Measurements from ENCODE around the gene BAHCC1.

Gene BAHCC1

DNA sequence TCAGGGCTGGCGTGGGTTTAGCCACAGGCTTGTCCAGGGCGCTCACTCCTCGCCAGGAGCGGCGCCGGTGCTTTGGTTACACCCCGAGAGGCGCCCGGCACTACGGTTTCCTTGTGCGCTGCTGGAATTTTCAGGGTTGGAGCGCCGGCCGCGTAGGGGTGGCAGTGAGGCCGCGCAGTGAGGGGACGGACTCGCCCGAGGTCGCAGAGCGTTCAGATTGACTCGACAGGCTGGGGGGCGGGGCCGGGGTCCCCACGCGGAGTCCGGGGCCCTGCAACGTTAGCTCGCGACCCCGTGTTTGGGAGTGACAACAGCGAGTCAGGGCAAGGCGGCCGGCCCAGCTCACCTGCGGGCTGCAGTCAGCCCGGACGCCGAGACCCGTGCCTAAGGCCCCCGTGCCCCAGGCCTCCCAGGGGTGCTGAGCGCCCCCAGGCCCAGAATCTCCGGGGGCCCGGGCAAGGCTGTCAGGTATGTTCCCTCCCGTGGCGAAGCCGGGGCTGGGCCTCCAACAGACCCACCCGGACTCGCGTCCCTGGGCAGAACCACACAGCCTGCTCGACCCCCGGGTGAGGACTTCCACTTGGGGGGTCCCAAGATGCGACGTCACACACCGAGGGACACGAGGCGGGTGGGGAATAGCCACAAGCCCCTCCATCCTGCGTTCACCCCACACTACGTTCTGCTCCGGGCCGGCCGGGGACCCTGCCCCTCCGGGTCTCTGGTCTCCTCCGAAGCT is 118.7 kb downstream of the BAHCC1 start (continued):
- TF ChIP-seq, protein P1, sequence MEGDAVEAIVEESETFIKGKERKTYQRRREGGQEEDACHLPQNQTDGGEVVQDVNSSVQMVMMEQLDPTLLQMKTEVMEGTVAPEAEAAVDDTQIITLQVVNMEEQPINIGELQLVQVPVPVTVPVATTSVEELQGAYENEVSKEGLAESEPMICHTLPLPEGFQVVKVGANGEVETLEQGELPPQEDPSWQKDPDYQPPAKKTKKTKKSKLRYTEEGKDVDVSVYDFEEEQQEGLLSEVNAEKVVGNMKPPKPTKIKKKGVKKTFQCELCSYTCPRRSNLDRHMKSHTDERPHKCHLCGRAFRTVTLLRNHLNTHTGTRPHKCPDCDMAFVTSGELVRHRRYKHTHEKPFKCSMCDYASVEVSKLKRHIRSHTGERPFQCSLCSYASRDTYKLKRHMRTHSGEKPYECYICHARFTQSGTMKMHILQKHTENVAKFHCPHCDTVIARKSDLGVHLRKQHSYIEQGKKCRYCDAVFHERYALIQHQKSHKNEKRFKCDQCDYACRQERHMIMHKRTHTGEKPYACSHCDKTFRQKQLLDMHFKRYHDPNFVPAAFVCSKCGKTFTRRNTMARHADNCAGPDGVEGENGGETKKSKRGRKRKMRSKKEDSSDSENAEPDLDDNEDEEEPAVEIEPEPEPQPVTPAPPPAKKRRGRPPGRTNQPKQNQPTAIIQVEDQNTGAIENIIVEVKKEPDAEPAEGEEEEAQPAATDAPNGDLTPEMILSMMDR (tag by site-specific recombination; IDR thresholded peaks at IDR 0.05) = peak; percentile 46
- TF ChIP-seq KLF7 (tag by site-specific recombination; IDR thresholded peaks at IDR 0.05; ENCODE audit: borderline replicate concordance) (no peak; the same call in none of the 2 replicates), ZNF157 (tag by site-specific recombination; IDR thresholded peaks at IDR 0.05) (no peak), ZNF37A (tag by site-specific recombination; IDR thresholded peaks at IDR 0.05) (no peak), ZNF48 (tag by site-specific recombination; IDR thresholded peaks at IDR 0.05) (no peak), ZEB2 (tag by site-specific recombination; IDR thresholded peaks at IDR 0.05) (peak; percentile 85), GFI1B (tag by site-specific recombination; IDR thresholded peaks at IDR 0.05) (no peak), KLF8 (tag by site-specific recombination; IDR thresholded peaks at IDR 0.05) (0 out of 2 replicates have a peak, but pooled peaks have one; percentile 34), ZNF677 (tag by site-specific recombination; IDR thresholded peaks at IDR 0.05) (no peak), ZNF302 (tag by site-specific recombination; IDR thresholded peaks at IDR 0.05; ENCODE audit: low read depth) (no peak), ZNF423 (tag by site-specific recombination; IDR thresholded peaks at IDR 0.05) (peak; percentile 95), ZFP3 (tag by site-specific recombination; IDR thresholded peaks at IDR 0.05; ENCODE audit: low read depth) (no peak), ZNF747 (tag by site-specific recombination; IDR thresholded peaks at IDR 0.05) (no peak), ZNF791 (tag by site-specific recombination; IDR thresholded peaks at IDR 0.05) (no peak), ZBTB7A (tag by site-specific recombination; IDR thresholded peaks at IDR 0.05; ENCODE audit: low read depth) (peak; percentile 88), ZNF324 (tag by site-specific recombination; IDR thresholded peaks at IDR 0.05) (no peak), ZNF610 (tag by site-specific recombination; IDR thresholded peaks at IDR 0.05; ENCODE audit: borderline replicate concordance) (peak; percentile 73; the same call in 1 of the 2 replicates), GLI2 (tag by site-specific recombination; IDR thresholded peaks at IDR 0.05; ENCODE audit: borderline replicate concordance, low read depth) (no peak), ZNF510 (tag by site-specific recombination; IDR thresholded peaks at IDR 0.05; ENCODE audit: insufficient replicate concordance) (no peak)
- TF ChIP-seq, protein P2, sequence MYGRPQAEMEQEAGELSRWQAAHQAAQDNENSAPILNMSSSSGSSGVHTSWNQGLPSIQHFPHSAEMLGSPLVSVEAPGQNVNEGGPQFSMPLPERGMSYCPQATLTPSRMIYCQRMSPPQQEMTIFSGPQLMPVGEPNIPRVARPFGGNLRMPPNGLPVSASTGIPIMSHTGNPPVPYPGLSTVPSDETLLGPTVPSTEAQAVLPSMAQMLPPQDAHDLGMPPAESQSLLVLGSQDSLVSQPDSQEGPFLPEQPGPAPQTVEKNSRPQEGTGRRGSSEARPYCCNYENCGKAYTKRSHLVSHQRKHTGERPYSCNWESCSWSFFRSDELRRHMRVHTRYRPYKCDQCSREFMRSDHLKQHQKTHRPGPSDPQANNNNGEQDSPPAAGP (tag by site-specific recombination; IDR thresholded peaks at IDR 0.05) = peak; percentile 42; the same call in 1 of the 2 replicates
- TF ChIP-seq, protein P3, sequence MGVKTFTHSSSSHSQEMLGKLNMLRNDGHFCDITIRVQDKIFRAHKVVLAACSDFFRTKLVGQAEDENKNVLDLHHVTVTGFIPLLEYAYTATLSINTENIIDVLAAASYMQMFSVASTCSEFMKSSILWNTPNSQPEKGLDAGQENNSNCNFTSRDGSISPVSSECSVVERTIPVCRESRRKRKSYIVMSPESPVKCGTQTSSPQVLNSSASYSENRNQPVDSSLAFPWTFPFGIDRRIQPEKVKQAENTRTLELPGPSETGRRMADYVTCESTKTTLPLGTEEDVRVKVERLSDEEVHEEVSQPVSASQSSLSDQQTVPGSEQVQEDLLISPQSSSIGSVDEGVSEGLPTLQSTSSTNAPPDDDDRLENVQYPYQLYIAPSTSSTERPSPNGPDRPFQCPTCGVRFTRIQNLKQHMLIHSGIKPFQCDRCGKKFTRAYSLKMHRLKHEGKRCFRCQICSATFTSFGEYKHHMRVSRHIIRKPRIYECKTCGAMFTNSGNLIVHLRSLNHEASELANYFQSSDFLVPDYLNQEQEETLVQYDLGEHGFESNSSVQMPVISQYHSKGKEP (tag by site-specific recombination; IDR thresholded peaks at IDR 0.05) = no peak

DNA sequence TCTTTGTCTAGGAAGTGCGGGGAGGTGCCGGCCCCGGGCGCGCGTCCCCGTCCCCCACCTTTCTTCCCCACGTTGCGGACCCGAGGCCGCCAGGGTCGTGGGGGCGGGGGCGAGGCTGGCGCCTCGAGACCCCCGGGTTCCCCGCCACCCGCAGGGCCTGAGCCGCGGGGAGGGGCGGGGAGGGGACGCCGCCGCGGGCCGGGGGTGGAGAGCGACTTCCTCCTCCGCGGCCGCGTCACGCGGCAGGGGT is 119.2 kb downstream of the BAHCC1 start:
- Histone ChIP-seq H3K27ac (ENCODE audit: extremely low read depth, low read depth, low read length) (peak overlapping the region; percentile 100), H3K4me1 (ENCODE audit: control insufficient read depth, insufficient read depth, low read length) (peaks cover 16% of the 10 kb centered on the region)

More for the DNA sequence above, 119.2 kb downstream of the BAHCC1 start:
- TF ChIP-seq ZNF223 (tag by site-specific recombination; IDR thresholded peaks at IDR 0.05) (0 out of 2 replicates have a peak, but pooled peaks have one; percentile 22), ZNF629 (tag by site-specific recombination; IDR thresholded peaks at IDR 0.05) (0 out of 2 replicates have a peak, but pooled peaks have one; percentile 10), ZNF138 (tag by site-specific recombination; IDR thresholded peaks at IDR 0.05; ENCODE audit: borderline replicate concordance) (no peak), GLIS1 (tag by site-specific recombination; IDR thresholded peaks at IDR 0.05) (peak; percentile 51), ZNF184 (tag by site-specific recombination; IDR thresholded peaks at IDR 0.05) (no peak), ZNF658 (tag by site-specific recombination; IDR thresholded peaks at IDR 0.05) (no peak)
- TF ChIP-seq, protein P4, sequence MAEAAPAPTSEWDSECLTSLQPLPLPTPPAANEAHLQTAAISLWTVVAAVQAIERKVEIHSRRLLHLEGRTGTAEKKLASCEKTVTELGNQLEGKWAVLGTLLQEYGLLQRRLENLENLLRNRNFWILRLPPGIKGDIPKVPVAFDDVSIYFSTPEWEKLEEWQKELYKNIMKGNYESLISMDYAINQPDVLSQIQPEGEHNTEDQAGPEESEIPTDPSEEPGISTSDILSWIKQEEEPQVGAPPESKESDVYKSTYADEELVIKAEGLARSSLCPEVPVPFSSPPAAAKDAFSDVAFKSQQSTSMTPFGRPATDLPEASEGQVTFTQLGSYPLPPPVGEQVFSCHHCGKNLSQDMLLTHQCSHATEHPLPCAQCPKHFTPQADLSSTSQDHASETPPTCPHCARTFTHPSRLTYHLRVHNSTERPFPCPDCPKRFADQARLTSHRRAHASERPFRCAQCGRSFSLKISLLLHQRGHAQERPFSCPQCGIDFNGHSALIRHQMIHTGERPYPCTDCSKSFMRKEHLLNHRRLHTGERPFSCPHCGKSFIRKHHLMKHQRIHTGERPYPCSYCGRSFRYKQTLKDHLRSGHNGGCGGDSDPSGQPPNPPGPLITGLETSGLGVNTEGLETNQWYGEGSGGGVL (tag by site-specific recombination; IDR thresholded peaks at IDR 0.05) = peak; percentile 35; the same call in 1 of the 2 replicates
- TF ChIP-seq, protein P5, sequence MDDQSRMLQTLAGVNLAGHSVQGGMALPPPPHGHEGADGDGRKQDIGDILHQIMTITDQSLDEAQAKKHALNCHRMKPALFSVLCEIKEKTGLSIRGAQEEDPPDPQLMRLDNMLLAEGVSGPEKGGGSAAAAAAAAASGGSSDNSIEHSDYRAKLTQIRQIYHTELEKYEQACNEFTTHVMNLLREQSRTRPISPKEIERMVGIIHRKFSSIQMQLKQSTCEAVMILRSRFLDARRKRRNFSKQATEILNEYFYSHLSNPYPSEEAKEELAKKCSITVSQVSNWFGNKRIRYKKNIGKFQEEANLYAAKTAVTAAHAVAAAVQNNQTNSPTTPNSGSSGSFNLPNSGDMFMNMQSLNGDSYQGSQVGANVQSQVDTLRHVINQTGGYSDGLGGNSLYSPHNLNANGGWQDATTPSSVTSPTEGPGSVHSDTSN (CRISPR knock-in tag; IDR thresholded peaks at IDR 0.05) = no peak
- POLR2A ChIA-PET = interaction anchor here (0.6 to 9.9 kb wide), 8 partner anchors 37 to 185 kb away, joined by 3 to 85 read pairs (median 4); partner anchors contain the start of genes ARL16, BAHCC1, CCDC137 and FAAP100
- Histone ChIP-seq H3K4me3 (ENCODE audit: low read depth, low read length) (peak overlapping the region; percentile 72), H3K9me3 (ENCODE audit: control insufficient read depth, insufficient read depth, low read depth, low read length) (no peaks in the 10 kb centered on the region), H3K36me3 (ENCODE audit: control insufficient read depth in 2 of 2, insufficient read depth in 1 of 2, low read length in 2 of 2) (peaks cover 9 to 29% of the 10 kb centered on the region in 2 experiments)
- CTCF ChIA-PET = no interaction called here

Data from HEK293 (cell line).